Transverse colon (tissue), 3 donors: ENCODE results near the gene BCKDK.

Source experiments
- CTCF ChIP-seq, 5 experiments: fragments of 200-600 bp in 3 of 5; fragments of 450-650 bp in 2 of 5; sonication (generic) in 3 of 5; IDR thresholded peaks; 1 replicate in 2 of 5; 2 replicates in 3 of 5; pipeline ENCODE4 v1.5.1; 2016 to 2017; ENCODE audit warnings: antibody characterized with exemption in 5 of 5, inconsistent platforms in 3 of 5, mild to moderate bottlenecking in 2 of 5, moderate library complexity in 1 of 5
- POLR2A ChIP-seq: fragments of 450-650 bp; IDR thresholded peaks from one replicate; pipeline ENCODE4 v1.6.1; 2016; ENCODE audit warnings: antibody characterized with exemption, mild to moderate bottlenecking, moderate library complexity

GRCh38 chr16:31073142-31073969 lies 34.8 kb upstream of the BCKDK start:
- TF ChIP-seq CTCF (IDR thresholded peaks at IDR 0.05) (no peak), POLR2A (no peak)
